LoVo (cell line): ENCODE results near the gene TPPP.
A peak's percentile ranks its signal among the peaks of the same experiment; 100 is the strongest.

ENCODE experiments used
- DNase-seq: peaks from one replicate; pipeline ENCODE4 v3.0.0-alpha.2; 2016; ENCODE audit warnings: low spot score

TPPP gene

GRCh38 chr5:665541-665955 lies 27.6 kb downstream of the TPPP start:
- DNase-seq: no peak

DNA sequence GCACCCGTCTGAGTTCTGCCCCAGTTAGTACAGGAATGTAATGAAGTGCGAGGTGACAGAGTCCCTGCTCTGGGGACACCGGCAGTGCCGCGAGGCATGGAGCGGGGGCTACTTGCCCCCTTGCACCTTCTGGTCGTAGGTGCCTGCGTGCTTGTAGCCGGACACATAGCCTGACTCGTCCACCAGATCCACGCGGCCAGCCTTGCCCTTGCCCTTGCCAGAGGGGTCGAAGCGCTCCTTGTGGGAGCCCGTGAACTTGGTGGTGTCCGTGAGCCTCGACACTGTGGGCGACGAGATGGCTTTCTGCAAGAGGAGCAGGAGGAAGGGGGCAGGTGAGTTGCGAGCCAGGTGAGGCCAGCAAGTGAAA lies 28.2 kb downstream of the TPPP start:
- DNase-seq: no peak

DNA sequence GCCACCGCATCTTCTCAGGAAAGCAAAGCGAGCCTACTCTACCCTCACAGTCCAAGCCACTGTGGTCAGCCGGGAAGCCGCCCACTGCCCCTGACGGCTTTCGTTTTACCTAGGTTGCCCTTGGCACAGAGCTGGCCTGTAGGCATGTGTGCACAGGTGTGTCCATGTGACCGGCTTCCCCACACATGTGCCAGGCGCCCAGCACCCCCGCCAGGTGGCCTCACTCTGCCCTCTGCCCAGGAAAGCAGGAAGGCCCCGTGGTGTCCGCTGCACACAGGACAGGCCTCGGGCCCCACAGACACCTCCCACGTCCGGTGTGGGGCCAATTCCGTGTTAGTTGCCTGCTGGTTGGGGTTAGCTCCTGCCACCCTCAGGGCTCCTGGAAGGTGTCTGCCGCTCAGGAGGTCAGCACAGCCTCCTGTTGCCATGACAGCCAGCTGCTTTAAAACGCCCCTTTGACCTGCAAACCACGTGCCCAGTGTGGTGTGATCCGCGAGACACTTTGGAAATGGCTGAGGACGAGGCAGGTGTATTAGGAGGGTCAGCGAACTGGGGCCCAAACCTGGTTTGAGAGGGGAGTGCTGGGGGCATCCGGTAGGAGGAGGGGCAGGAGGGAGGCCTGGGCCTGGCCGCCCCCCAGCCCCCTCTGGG lies 28.7 kb downstream of the TPPP start:
- no peak for DNase-seq

DNA sequence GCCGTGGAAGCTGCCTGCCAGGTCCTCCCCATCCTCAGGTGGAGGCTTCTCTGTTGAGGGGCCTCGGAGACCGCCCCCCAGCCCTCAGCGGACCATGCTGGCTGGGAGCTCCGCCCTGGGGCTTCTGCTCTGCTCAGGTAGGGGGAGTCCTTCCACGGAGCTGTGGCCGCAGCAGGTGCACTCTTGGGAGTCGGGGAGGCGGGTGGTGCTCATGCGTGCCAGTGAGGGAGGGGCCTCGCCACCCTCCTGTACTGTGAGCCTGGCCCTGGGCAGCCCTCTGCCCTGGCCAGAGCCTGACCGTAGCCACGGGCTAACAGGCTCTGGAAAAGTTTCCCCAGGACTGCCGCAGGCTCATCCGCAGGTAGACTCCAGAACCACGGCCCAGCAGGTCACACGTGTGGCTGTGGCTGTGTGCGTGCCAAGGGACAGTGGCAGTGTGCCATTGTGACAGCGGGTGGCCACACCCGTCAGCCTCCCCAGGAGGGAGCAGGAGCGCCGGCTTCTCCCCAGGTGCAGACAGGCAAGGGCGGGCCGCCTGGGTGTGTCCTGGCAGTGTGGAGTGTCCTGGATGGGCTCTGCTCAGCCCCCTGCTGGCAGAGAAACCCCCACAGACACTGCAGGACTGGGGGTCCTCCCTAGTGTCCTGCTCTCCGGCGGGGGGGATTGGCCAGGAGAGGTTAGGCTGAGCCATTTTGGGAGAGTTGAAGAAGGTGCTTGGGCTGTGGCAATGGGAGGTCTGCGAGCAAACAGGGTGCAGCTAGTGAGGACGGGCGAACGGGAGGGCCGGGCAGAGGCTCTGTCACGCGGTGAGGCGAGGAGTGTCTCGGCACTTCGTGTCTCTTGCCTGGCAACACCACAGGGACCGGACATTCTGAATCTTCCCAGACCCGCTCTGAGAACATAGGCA lies 29.5 kb downstream of the TPPP start:
- peak; percentile 26 for DNase-seq

DNA sequence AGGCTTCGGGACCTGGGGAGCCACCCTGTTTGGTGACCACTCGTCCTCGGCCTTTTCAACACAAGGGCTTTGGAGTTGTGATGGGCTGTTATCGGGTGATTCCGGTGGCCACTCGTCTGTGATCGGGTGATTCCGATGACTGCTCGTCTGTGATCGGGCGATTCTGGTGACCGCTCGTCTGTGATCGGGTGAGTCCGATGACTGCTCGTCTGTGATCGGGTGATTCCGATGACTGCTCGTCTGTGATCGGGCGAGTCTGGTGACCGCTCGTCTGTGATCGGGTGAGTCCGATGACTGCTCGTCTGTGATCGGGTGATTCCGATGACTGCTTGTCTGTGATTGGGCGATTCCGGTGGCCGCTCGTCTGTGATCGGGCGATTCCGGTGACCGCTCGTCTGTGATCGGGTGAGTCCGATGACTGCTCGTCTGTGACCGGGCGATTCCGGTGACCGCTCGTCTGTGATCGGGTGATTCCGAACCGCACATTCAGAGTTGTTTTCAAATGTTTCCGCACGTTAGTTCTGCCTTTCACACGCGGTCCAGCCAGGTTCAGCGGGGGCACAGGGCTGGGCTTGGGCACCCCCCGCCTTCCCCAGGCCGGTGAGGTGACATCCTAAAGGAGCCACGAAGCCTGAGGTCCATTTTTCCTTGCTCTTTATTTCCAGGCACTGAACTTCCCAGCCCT lies 30.3 kb downstream of the TPPP start:
- DNase-seq: no peak

DNA sequence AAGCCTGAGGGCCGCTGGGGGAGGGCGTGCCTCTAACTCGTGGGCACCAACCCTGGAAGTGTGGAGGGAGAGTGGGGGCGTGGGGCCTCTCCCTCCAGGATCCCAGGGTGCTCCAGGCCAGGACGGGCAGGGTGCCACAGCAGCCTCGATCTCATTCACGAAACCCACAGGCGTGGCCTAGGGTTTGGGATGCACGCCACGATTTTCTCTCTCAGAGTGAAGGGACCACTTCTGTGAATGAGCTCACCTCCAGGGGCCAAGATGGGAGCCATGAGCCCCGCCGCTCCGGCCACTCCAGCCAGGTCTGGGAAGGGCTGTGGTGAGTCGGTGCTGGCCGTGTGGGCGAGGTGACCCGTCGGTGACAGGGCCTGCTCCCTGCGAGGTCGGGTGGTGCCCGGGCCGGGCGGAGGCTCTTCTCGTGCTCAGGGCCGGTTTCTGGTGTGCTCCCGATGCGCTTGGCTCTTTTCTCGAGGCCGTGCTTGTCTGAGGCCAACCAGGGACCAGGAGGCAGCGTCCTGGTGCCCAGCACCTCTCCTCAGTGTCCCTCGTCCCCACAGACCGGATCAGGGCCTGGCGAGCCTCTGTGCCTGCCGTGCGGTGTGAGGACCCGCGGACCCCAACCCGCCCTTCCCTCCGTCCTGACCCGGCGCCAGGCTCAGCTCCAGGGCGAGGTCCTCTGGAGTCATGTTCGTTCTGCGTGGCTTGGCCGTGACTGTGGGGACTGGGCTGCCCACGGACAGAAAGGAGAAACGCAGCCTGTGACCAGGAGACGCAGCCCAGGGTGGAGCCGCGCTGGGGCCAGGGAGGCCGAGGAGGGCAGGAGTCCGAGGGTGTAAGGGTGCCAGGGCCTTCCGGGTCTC lies 31.0 kb downstream of the TPPP start:
- DNase-seq: no peak

GRCh38 chr5:660491-661030 lies 32.6 kb downstream of the TPPP start:
- no peak for DNase-seq

DNA sequence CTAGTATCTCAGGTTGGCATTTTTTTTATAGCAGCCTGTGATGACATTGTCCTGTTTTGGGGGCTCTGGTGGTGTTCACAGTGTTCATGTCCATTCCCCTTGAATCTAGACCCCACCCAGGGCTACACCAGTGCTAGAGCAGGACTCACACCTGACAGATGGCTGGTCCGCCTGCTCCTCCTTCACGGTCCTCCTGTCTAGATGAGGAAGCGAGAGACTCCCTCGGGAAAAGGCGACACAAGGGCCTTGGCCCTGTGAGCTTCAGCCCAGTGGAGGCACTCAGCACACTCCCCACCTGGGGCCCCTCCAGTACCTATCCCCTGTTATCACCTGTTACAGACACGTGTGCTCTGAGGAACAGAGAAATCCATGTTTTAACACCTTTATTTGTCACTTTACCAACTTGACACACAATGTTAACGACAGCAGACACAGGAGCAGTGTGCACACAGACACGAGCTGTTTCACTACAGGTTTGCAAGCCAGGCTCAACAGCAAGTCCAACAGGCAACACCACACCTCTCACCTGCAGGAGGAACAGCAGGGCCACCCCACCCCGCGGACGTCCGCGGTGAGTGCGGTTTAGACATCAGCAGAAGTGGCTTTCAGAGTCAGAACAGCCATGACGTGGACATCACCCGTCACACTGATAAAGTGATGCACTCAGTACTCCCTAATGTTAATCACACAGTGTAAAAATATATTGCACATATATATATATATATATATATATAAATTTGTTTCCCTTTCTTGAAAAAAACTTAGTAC lies 33.5 kb downstream of the TPPP start:
- DNase-seq: no peak

DNA sequence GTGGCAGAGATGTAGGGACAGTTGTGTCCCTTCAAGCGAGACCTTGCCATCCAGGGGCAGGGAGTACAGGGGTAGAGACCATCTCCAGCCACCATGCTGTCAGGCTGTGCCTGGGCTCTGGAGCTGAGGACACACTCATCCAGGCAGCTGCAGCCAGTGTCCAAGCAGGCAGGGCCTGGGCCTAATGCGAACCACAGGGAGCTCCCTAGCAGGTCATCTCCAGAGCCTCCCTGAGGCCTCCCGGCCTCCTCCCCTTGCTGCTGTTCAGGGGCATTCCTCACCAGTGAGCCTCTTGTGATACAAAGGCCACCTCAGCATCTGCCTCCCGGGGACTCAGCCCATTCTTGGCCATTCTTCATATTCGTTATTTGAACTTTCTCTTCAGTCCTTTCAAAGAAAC lies 35.0 kb downstream of the TPPP start:
- no peak for DNase-seq

- DNase-seq: no peak
Measured at GRCh38 chr5:657570-657969, 35.6 kb downstream of the TPPP start.

DNA sequence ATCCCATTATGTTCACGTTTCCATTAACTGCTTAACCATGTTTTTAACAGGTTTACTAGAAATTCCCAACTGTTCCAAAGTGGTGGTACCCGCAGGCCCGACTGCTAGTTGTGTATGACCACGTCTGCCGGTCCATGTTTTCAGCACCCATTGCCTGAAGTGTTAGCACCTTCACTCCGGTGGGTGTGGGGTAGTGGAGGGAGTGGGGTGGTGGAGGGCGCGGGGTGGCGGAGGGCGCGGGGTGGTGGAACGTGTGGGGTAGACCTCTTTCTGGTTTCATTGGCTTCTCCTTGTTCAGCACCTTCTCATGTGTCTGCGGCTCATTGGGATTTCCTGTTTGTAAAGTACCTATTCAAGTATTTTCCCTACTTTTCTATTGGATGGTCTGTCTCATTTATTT lies 37.7 kb downstream of the TPPP start:
- DNase-seq: no peak

DNA sequence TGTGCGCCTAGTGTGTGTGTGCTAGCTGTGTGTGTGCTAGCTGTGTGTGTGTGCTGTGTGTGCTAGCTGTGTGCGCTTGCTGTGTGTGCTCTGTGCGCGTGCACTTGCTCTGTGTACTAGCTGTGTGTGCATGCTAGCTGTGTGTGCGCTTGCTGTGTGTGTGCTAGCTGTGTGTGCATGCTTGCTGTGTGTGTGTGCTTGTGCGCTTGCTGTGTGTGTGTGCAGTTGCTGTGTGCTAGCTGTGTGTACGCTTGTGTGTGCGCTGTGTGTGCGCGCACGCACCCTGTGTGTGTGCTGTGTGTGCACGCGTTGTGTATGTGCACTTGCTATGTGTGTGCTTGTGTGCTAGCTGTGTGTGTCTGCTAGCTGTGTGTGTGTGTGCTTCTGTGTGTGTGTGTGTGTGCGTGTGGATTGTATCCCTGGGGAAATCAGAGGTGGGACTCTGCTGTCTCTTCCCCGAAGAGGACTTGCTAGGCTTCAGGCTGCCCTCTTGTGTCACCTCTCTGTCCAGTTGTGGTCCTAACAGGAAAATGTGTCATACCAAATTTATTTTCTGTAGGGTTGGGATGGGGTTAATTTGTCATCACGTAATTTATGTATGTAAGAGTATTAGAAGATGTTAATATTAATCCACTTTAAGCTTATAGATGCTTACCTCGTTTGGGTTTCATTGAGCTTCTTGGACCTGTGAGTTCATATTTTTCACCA lies 38.9 kb downstream of the TPPP start:
- DNase-seq: no peak

GRCh38 chr5:652773-653350 lies 40.3 kb downstream of the TPPP start:
- DNase-seq: no peak

DNA sequence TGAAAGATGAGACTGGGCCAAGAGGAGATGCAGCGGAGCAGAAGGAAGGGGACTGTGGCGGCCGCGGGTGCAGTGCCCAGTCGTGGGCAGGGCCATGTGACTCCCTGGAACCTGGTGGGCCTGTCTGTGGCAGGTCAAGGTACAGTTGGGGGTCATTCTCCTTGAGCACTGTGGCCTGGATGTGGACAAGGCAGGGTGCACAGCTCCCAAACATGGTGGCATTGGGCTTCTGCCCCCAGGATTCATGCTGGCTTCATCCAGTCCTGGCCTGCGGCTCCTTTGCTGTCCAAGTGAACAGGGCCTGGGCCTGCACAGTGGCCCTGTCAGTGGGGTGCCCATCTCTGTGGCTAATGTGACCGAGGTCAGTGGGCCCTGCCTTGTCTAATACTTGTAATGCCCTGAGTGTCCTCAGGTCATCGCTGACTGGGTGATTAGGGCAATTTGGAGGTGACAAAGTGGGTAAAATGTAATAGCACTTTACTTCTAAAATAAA lies 41.1 kb downstream of the TPPP start:
- DNase-seq: no peak

DNA sequence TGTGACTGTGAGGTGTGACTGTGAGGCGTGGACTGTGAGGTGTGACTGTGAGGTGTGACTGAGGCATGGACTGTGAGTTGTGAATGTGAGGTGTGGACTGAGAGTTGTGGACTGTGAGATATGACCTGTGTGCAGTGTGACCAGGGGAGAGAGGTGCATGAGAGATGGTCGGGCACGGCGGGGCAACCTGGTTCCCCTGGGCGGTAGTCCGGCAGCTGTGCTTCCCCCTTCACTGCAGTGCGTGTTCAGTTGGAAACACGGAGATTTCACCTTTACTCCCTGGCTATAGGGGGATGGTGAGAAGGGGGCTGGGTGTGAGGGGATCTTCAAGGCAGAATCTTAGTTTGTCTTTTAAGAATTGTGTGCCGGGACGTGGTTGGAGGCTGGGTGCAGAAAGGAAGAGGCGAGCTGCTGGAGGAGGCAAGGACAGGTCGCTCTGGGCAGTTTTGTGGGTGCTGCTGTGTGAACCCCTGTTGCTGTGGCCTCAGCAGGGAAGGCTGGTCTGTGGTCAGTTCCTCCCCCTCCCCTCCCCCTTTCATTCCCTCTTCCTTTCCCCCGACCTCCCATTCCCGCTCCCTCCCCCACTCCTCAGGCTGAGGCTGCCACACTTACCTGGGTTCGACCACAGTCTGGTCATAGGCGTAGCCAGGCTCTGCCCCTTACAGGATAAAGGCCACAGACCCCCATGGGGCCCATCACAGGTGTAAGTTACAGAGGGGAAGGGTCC lies 41.7 kb downstream of the TPPP start:
- DNase-seq: no peak

GRCh38 chr5:647727-648126 lies 45.4 kb downstream of the TPPP start:
- no peak for DNase-seq

DNA sequence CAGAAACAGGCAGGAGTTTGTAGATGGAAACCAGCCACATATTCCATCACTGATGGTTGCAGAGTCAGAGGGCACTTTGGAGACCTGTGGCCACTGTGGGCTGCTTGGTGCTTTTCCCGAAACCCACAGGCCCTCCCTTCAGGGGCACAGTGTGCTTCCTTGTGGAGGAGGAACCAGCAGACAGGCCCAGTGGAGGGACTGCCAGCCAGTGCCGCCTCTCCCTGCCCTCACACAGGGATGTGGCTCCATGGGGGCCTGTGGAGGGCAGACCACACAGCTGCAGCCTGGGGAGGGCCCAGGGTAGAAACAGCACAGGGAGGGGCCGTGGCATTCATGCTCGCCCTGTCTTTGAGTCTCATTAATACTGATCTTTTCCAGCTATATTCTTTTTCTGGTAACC lies 45.8 kb downstream of the TPPP start:
- DNase-seq: no peak

- DNase-seq: no peak
Measured at GRCh38 chr5:646396-647201, 46.6 kb downstream of the TPPP start.
